Adrenal gland (tissue), 5 donors: ENCODE results near the gene VWA3B.

ENCODE experiments used
- CTCF ChIP-seq, 6 experiments: fragments of 450-650 bp in 4 of 6; fragments of 200-600 bp in 2 of 6; sonication (generic) in 1 of 6; IDR thresholded peaks; 1 replicate in 5 of 6; 2 replicates in 1 of 6; pipeline versions ENCODE4 v1.5.1 to v1.8.0; 2016 to 2021; ENCODE audit warnings: antibody characterized with exemption in 6 of 6, mild to moderate bottlenecking in 2 of 6, moderate library complexity in 1 of 6
- POLR2A ChIP-seq, 2 donors: fragments of 450-650 bp; IDR thresholded peaks; one replicate each; pipeline ENCODE4 v1.6.1; 2017; ENCODE audit warnings: antibody characterized with exemption in 2 of 2, mild to moderate bottlenecking in 2 of 2, moderate library complexity in 1 of 2
- donor health status: DM: no; HTN: no; CAD: no.

DNA sequence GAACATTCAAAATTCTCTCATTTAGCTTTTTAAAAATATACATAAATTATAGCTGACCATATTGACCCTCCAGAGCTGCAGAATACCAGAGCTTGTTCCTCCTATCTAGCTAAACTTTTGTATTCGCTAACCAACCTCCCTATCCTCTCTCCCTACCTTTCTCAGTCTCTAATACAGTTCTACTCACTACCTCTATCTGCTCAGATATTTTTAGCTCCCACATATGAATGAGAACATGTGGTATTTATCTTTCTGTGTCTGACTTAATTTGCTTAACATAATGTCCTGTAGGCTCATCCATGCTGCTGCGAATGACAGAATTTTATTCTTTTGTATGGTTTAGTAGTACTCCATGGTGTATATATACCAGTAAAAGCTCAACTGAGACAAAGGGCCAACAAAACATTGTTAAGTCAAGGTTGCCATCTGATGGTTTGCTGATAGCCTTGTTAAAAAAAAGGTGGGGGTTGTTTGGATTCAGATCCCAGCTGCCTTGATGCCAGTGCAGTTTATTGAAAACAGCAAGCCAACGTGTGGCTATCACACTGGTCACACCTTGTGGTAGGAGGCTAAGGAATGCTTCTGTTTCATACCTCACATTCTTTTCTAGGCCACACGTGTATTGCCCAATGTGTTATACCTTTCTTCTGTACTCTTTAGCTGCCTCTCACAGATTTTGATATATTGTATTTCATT is 101.5 kb downstream of the VWA3B start:
- no peak for TF ChIP-seq CTCF (IDR thresholded peaks at IDR 0.05)
- TF ChIP-seq POLR2A (IDR thresholded peaks at IDR 0.05) = no peak
